ENCODE data around the gene NPPB.
A peak's percentile ranks its signal among the peaks of the same experiment; 100 is the strongest.

GRCh38 chr1:11882814-11883538, 24.2 kb upstream of the NPPB start:
- no peak for TF ChIP-seq GATA3 (IDR thresholded peaks at IDR 0.05; ENCODE audit: low read depth, low read length)
- peak; percentile 36; the same call in 1 of the 2 replicates for TF ChIP-seq GATA2 (IDR thresholded peaks at IDR 0.05; ENCODE audit: low read depth, low read length)
